H1 (cell line): Measurements from ENCODE around the gene FAM13C. TPM values are rescaled to one million over a fixed set of nuclear protein-coding genes. Genes with fewer than 3 reads are reported as not detected.

ENCODE experiments used
- RXRA ChIP-seq: IDR thresholded peaks from 2 replicates; pipeline ENCODE4 v1.6.1; 2011; ENCODE audit warnings: low read depth, mild to moderate bottlenecking, low read length, moderate library complexity; ENCODE audit not compliant: insufficient read depth
- SAP30 ChIP-seq: fragments of 300-600 bp; sonication (generic); IDR thresholded peaks from 2 replicates; pipeline ENCODE4 v1.7.1; 2012; ENCODE audit warnings: low read length, moderate library complexity, mild to moderate bottlenecking, inconsistent platforms; ENCODE audit not compliant: insufficient read depth, insufficient replicate concordance
- polyA plus RNA-seq, 7 experiments: library from polyadenylated mRNA; depleted of rRNA in 3 of 7; stranded (reverse) in 5 of 7; unstranded in 2 of 7; fragments of >200 nt in 5 of 7; fragments of 200-250 nt in 2 of 7; gene quantifications; 1 replicate in 5 of 7; 2 replicates in 1 of 7; 4 replicates in 1 of 7; pipeline versions ENCODE4 v1.2.1 to v1.2.3, GENCODE V29; 2011 to 2013; ENCODE audit warnings: missing spikeins in 2 of 7, mixed read lengths in 2 of 7
- total RNA-seq: library from RNA; stranded (reverse); fragmentation: NEBNext Ultra II Directional; extraction: Animal tissue kit (Norgen Biotek cat#: 25700); gene quantifications from 2 replicates; pipeline ENCODE4 v1.2.1, GENCODE V29; 2021
- TF ChIP-seq, protein P1 (sequence below): IDR thresholded peaks from 2 replicates; pipeline ENCODE4 v1.6.1; 2012; ENCODE audit warnings: inconsistent platforms

Gene FAM13C
- total and polyA plus RNA-seq, 2 of the 8 experiments (the other 6 are each of a cell fraction or from before 2014, with no cell fraction given): 0.56 to 0.62 TPM

- TF ChIP-seq, protein P1, sequence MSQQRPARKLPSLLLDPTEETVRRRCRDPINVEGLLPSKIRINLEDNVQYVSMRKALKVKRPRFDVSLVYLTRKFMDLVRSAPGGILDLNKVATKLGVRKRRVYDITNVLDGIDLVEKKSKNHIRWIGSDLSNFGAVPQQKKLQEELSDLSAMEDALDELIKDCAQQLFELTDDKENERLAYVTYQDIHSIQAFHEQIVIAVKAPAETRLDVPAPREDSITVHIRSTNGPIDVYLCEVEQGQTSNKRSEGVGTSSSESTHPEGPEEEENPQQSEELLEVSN: no peak
- TF ChIP-seq SAP30 (no peak), RXRA (no peak)
Measured at GRCh38 chr10:59269651-59270050, 92.7 kb downstream of the FAM13C start (continued).
